ENCODE results near the gene STX10.
A peak's percentile ranks its signal among the peaks of the same experiment; 100 is the strongest.
"Not testable (repeated sequence)": the region's sequence is repeated elsewhere in the genome, so short reads cannot be mapped to it uniquely, and the experiment has no call there.

The STX10 gene, protein sequence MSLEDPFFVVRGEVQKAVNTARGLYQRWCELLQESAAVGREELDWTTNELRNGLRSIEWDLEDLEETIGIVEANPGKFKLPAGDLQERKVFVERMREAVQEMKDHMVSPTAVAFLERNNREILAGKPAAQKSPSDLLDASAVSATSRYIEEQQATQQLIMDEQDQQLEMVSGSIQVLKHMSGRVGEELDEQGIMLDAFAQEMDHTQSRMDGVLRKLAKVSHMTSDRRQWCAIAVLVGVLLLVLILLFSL

DNA sequence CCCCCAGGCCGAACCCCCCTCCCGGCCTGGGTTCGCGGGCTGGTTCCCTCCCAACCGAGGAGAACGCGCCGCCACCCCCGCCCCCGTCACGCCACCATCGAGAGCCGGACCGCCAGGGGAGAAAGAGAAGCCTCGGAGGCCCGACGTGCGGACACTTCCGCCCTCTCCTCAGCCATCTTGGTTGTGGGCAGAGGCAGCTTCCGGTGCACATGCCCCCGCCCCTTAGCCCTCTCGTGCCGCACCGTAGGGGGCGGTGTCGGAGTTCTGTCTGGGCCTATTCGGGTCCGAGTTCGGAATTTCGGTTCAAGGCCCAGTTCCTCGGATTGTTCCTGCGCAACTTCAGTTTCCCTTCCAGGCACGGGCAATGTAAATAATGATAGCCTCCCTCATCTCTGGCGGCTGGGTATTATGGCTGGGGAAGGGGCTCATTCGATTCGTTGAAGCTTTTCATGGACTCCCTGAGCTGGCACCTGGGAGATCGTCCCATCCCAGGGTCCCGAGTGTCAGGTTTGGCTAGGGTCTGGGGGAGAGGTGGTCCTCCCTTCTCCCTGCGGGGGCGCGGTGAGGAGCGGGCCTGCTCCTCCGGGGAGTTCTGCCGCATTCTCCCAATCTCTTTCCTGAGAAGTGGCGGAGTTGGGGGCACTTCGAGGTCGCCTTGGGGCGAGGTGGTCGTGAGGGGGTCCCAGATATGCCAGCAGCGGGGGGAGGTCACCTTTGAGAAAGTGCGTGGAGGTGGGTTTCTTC lies at the start of gene STX10, which contains the start of gene IER2:
TSS of gene STX10 (minus strand) at position 189 of the 744 bp plus-strand sequence. CDS start 202 bp downstream, outside the sequence.
TSS of gene IER2 (plus strand) at position 225 of the 744 bp plus-strand sequence. CDS start 2,776 bp downstream, outside the sequence.
- H3K4me3 ChIP-seq (ENCODE audit: low read length) = peak within 1 kb of the TSS; percentile 92
- peak; percentile 97 for DNase-seq (ENCODE audit: low read depth)
- TF ChIP-seq, protein P1, sequence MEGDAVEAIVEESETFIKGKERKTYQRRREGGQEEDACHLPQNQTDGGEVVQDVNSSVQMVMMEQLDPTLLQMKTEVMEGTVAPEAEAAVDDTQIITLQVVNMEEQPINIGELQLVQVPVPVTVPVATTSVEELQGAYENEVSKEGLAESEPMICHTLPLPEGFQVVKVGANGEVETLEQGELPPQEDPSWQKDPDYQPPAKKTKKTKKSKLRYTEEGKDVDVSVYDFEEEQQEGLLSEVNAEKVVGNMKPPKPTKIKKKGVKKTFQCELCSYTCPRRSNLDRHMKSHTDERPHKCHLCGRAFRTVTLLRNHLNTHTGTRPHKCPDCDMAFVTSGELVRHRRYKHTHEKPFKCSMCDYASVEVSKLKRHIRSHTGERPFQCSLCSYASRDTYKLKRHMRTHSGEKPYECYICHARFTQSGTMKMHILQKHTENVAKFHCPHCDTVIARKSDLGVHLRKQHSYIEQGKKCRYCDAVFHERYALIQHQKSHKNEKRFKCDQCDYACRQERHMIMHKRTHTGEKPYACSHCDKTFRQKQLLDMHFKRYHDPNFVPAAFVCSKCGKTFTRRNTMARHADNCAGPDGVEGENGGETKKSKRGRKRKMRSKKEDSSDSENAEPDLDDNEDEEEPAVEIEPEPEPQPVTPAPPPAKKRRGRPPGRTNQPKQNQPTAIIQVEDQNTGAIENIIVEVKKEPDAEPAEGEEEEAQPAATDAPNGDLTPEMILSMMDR (IDR thresholded peaks at IDR 0.05; ENCODE audit: insufficient read depth, low read depth, low read length, missing control alignments) = peak; percentile 58

DNA sequence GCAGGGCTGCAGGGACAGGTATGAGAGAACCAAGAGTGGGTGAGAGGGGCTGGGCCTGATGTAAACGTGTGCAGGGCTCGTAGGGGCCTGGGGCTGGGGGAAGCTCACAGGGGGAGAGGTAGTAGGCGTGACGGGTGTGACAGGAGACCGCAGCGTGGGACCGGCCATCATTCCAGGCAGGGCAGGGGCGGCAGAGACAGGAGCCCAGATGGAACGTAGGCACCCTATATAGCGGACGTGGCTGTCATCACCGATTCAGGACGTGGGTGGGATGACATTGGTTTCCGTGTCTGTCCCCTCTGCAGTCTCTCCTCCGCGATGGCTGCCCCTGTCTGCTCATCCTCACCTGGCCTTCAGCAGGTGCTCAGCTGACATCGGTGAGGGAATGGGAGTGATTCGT lies 48.5 kb upstream of the STX10 start:
- no peak for DNase-seq (ENCODE audit: low read depth)
- TF ChIP-seq, protein P1 (IDR thresholded peaks at IDR 0.05; ENCODE audit: insufficient read depth, low read depth, low read length, missing control alignments) = no peak
- H3K4me3 ChIP-seq (ENCODE audit: low read length) = no peak overlapping the region

DNA sequence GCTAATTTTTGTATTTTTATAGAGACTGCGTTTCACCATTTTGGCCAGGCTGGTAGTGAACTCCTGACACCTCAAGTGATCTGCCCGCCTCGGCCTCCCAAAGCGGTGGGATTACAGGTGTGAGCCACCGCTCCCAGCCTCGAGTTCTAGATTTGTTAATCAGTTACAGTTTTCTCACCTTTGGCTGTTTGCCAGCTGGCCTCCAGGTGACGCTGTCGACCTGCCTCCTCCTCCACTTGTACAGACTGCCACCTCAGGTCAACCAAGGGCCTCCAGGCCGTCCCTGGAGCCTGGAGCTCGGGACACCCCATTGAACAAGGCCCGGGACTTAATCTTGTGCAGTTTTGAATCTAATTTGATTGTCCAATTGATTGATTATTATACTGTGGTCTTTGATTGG lies 45.5 kb upstream of the STX10 start:
- peak; percentile 39 for DNase-seq (ENCODE audit: low read depth)
- no peak overlapping the region for H3K4me3 ChIP-seq (ENCODE audit: low read length)
- TF ChIP-seq, protein P1 (IDR thresholded peaks at IDR 0.05; ENCODE audit: insufficient read depth, low read depth, low read length, missing control alignments) = no peak

DNA sequence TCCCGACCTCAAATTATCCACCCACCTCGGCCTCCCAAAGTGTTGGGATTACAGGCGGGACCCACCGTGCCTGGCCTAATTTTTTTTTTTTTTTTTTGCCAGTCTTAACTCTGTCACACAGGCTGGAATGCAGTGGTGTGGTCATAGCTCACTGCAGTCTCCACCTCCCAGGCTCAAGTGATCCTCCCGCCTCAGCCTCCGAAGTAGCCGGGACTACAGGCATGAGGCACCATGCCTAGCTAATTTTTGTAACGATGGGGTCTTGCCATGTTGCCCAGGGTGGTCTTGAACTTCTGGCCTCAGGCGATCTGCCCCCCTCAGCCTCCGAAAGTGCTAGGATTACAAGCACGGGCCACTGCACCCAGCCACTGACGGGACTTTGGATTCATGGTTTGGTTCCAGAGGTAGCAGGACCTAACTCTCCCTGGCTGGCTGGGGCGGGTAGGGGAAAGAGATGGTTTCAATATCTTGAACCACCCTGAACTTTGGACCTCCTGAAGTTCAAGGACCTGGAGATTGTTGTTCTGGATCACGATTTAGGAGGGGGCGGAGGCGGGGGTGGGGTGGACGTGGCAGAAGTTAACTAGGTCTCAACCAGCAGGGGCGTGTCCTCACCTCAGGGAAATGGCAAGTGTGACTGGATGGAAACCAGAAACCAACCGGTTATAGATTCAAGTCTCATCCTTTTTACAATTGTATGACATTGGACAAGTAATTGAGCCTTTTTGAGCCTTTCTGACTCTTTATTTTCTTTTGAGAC lies 40.8 kb upstream of the STX10 start:
- TF ChIP-seq, protein P1 (IDR thresholded peaks at IDR 0.05; ENCODE audit: insufficient read depth, low read depth, low read length, missing control alignments) = no peak
- DNase-seq (ENCODE audit: low read depth) = no peak
- no peak overlapping the region for H3K4me3 ChIP-seq (ENCODE audit: low read length)

DNA sequence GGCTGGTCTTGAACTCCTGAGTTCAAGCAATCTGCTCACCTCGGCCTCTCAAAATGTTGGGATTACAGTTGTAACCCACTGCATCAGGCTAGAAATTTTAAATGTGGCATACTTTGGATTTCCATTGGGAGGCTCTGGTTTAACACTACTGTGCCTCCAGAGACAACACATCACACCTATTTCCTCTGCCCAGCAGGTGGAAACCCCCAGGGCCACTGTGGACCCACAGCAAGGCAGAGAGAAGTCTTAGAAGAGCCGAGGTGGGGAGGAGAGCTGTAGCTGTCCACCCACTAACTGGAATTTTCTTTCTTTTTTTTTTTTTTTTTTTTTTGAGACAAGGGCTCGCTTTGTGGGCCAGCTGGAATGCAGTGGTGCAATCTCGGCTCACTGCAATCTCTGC lies 39.4 kb upstream of the STX10 start:
- no peak overlapping the region for H3K4me3 ChIP-seq (ENCODE audit: low read length)
- no peak for DNase-seq (ENCODE audit: low read depth)
- TF ChIP-seq, protein P1 (IDR thresholded peaks at IDR 0.05; ENCODE audit: insufficient read depth, low read depth, low read length, missing control alignments) = no peak

DNA sequence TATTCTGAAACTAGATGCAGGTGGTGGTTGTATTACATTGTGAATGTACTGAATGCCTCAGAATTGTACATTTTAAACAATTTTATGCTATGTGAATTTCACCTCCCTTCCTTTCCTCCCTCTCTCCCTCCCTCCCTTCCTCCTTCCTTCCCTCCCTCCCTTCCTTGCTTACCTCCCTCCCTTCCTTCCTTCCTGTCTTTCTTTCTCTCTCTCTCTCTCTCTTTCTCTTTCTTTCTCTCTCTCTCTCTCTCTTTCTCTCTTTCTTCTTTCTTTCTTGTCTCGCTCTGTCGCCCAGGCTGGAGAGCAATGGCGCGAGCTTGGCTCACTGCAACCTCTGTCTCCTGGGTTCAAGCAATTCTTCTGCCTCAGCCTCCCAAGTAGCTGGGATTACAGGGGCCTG lies 37.2 kb upstream of the STX10 start:
- H3K4me3 ChIP-seq (ENCODE audit: low read length) = no peak overlapping the region
- DNase-seq (ENCODE audit: low read depth) = no peak
- TF ChIP-seq, protein P1 (IDR thresholded peaks at IDR 0.05; ENCODE audit: insufficient read depth, low read depth, low read length, missing control alignments) = no peak

DNA sequence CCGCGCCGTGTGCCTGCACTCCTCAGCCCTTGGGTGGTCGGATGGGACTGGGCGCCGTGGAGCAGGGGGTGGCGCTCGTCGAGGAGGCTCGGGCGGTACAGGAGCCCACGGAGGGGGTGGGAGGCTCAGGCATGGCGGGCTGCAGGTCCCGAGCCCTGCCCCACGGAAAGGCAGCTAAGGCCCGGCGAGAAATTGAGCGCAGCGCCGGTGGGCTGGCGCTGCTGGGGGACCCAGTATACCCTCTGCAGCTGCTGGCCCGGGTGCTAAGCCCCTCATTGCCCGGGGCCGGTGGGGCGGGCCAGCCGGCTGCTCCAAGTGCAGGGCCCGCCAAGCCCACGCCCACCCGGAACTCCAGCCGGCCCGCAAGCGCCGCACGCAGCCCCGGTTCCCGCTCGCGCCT lies 36.5 kb upstream of the STX10 start:
- DNase-seq (ENCODE audit: low read depth); H3K4me3 ChIP-seq (ENCODE audit: low read length): not testable (repeated sequence)

DNA sequence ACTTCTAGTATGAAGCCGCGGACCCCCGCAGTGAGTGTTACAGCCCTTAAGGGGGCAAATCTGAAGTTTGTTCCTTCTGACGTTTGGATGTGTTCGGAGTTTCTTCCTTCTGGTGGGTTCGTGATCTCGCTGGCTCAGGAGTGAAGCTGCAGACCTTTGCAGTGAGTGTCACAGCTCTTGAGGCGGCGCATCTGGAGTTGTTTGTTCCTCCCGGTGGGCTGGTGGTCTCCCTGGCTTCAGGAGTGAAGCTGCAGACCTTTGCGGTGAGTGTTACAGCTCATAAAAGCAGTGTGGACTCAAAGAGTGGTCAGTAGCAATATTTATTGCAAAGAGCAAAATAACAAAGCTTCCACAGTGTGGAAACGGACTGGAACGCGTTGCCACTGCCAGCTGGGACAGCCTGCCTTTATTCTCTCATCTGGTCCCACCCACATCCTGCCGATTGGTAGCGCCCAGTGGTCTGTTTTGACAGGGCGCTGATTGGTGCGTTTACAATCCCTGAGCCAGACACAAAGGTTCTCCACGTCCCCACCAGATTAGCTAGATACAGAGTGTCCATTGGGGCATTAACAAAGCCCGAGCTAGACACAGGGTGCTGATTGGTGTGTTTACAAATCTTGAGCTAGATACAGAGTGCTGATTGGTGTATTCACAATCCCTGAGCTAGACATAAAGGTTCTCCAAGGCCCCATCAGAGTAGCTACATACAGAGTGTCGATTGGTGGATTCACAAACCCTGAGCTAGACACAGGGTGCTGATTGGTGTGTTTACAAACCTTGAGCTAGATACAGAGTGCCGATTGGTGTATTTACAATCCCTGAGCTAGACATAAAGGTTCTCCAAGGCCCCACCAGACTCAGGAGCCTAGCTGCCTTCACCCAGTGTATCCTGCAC lies 35.8 kb upstream of the STX10 start:
- not testable (repeated sequence) for H3K4me3 ChIP-seq (ENCODE audit: low read length); DNase-seq (ENCODE audit: low read depth)

DNA sequence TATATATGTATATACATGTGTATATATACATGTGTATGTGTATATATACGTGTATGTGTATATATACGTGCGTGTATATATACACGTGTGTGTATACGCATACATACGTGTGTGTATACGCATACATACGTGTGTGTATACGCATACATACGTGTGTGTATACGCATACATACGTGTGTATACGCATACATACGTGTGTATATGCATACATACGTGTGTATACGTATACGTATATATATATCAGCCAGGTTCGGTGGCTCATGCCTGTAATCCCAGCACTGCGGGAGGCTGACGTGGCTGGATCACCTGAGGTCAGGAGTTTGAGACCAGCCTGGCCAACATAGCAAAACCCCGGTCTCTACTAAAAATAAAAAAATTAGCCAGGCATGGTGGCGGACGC lies 34.8 kb upstream of the STX10 start:
- not testable (repeated sequence) for DNase-seq (ENCODE audit: low read depth); H3K4me3 ChIP-seq (ENCODE audit: low read length)
